T-helper 22 cell (primary cell): ENCODE data around the gene ZNF630.
"Not testable (repeated sequence)": the region's sequence is repeated elsewhere in the genome, so short reads cannot be mapped to it uniquely, and the experiment has no call there.

Source experiments
- DNase-seq: peaks from one replicate; pipeline ENCODE4 v3.0.0-alpha.2; 2020; ENCODE audit warnings: low read depth

Gene ZNF630

DNA sequence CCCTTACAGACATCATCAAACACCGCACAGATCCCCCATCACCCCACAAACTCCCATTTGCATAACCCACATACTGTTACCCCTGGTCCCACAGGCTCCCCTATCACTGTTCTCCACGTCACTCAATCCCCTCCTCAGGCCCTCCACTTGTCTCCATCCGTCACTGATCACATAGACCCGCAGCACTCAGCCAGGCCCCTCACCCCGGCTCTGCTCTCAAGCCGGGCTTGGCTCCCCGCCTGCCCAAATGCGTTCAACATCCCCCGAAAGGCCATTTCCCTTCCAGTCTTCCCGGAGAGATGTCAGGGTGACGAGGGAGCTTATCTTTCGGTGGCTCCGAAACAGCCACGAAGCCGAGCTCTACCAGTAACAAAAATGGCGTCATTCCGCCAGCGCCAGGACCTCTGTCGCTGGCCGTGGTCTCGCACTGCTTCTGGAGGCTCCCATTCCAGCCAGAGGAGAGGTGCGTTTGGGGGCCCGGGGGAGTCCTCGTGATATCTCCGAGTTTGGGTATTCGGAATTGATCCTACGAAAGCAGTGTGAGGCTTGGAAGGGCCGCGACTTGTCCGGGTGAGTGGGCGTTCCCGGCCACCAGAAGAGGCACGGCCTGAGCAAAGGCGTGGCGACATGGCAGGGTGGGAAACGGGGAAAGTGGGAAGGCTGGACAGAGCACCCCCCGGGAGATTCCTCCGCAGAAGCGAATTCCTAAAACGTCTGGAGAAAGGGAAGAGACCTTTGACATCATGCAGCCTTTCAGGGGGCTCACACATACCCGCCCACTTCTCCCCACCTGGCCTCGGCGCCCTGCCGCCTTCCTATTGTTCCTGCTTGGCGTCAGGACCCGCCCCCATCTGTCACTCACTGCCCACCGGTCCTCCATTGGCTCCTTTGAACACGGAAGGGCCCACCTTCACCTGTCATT, at the start of gene ZNF630:
Gene ZNF630, minus strand, starts transcription at position 577 of the 922 bp plus-strand sequence. CDS start 4,754 bp downstream, outside the sequence.
- peak; percentile 13 for DNase-seq

DNA sequence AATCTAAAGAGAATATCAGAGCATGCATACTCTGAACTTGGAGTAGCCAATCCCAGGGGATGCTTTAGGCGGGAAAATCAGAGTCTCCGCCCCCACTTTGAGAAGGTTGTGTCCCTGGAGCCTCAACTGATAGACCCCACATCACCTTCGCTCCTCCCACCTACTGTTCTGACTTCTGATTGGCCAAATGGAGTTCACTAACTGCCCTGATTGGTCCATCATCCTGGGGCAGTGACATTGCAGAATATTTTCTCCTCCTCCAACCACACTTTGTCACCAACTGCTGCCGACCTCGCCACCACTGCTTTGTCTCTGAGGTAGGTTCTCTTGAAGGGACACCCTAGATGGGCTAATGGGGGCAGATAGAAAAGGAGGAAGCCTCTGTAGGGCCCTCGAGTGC, 36.3 kb upstream of the ZNF630 start:
- no peak for DNase-seq

- DNase-seq: no peak
Observed at GRCh38 chrX:48102874-48103374, 31.5 kb upstream of the ZNF630 start.

- DNase-seq: no peak
Observed at GRCh38 chrX:48101443-48101842, 30.0 kb upstream of the ZNF630 start.

GRCh38 chrX:48092558-48092957, 21.1 kb upstream of the ZNF630 start:
- DNase-seq: not testable (repeated sequence)

GRCh38 chrX:48090123-48090522, 18.7 kb upstream of the ZNF630 start:
- no peak for DNase-seq

DNA sequence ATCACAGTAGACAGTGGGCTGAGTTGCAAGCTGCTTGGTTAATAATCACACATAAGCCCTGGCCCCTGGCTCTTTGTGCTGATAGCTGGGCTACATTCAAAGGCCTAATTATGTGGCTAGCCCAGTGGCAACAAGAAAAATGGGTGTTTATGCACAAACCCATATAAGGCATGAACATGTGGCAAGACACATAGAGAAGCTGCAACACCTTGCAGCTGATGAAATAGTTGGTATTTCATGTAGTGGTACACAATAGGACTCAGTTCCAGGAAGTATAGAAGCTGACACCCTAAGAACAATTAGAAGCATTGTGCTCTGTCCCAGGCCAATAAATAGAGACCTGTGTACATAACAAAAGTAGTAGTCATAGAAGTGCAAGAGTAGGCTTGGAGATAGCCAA, 14.6 kb upstream of the ZNF630 start:
- DNase-seq: no peak

GRCh38 chrX:48083706-48084105, 12.3 kb upstream of the ZNF630 start:
- DNase-seq: no peak

DNA sequence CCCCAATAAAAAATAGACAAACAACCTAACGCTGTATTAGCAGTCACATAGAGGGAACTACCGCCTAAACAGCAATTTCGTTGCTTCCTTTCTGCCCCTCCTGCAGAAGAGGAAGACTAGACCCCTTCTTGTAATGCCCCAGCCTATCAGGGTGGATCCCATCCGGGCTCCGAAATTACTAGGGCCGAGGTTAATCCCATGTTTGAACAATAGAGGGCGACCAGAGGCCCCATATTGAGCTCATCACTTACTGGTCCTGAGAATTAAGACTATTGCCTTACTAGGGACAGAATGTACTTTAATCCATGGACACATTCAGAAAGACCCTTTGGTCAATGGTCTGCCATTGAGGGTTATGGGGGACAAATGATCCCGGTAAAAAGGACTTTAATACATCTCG, 11.8 kb upstream of the ZNF630 start:
- no peak for DNase-seq

- no peak for DNase-seq
Observed at GRCh38 chrX:48076343-48076742, 4.9 kb upstream of the ZNF630 start.

GRCh38 chrX:48071986-48072605, 656 bp upstream of the ZNF630 start:
- DNase-seq: no peak

DNA sequence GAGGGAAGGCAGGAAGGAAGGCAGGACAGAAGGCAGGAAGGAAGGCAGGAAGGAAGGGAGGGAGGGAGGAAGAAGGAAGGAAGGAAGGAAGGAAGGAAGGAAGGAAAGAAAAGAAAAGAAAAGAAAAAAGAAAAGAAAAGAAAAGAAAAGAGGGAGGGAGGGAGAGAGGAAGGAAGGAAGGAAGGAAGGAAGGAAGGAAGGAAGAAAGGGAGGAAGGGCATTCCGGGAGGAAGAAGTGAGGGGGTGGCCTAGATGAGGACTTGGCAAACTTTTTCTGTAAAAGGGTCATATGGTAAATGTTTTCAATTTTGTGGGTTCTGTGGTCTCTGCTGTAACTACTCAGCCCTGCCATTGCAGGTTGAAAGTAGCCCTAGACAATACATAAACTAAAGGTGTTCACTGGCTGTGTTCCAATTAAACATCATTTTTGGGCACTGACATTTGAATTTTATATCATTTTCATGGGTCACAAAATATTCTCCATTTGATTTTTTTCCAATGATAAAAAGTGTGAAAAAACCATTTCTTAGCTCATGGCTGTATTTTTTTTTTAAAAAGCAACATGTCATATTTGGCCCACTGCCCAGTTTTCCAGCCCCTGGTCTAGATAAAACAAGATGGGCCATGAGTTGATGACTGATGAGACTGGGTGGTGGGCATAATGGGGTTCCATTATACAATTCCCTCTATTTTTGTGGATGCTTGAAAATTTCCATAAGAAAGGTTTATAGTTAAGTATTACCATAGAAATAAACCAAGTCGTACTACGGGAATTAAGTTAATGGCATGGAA, 3.1 kb downstream of the ZNF630 start:
- no peak for DNase-seq

- no peak for DNase-seq
Observed at GRCh38 chrX:48064261-48064660, 7.2 kb downstream of the ZNF630 start.

GRCh38 chrX:48059296-48059639, 12.2 kb downstream of the ZNF630 start:
- no peak for DNase-seq

- no peak for DNase-seq
Observed at GRCh38 chrX:48058621-48059295, 12.7 kb downstream of the ZNF630 start.

DNA sequence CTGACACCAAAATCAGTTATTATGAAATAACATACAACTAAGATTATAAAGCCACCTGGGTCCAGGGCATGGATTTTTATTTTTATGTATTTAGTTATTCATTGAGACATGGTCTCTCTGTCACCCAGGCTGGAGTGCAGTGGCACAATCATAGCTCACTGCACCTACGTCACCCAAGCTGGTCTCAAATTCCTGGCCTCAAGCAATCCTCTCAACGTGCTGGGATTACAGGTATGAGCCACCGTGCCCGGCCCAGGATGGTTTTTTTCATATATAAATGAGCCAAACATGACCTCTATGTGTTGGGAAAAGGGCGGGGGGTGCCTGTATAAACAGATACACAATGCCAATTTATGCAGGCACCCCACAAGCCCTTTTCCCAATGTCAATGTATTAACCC, 24.6 kb downstream of the ZNF630 start:
- DNase-seq: no peak

DNA sequence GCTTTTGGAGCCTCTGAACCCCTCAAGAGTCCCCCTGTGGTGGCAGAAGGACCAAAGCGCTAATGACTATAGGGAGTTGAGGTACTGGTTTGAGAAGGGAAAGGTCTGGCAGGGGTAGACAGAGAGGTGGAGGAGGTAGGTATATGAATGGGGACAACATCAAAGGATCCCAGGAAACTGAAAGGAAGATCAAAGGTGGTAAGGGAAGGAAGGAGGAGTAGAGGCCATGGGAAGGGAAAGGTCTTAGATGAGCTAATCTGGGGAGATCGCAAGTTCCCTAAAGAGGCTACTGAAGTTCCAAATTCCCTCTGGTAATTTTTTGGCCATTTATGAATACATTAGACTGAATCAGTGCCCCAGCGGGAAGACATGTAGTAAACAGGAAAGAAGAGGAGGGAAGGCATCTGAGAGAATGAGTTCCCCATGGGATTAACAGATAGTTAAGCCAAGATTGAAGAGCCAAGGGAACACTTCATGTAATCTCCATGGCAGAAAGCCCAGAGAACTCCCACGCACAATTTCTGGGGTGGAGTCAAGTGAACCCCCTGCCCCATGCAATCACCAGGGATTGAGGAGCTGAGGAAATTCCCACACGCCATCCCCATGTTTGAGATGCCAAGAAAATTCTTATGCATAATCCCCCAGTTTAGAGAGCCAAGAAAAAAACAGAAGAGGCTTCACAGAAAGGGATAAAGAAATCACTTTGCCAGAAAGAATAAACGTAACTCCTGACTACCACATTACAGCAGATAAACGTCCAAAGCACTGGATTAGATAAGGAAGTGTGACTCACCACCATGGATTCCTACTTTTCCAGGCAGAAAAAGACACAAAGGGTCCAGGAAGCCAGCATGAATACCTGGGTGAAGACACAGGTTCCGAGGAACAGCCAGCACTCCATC, 25.8 kb downstream of the ZNF630 start:
- no peak for DNase-seq

DNA sequence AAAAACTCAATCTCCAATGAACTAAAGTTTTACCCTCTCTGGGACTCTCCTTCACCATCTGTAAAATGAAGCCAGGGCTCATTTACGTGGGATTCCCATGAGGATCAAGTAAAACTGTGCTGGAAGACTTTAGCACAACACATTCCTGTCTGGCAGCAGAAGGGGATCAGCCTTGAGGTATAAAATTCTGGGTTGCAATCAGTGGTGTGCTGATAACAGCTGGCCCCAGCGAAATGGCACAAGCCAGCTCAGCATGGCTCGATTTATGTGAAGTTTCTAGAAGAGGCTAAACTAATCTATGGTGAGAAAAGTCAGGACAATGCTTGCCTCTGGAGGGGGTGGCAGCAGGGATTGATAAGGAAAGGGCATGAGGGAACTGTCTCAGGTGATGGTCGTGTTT, 28.4 kb downstream of the ZNF630 start:
- no peak for DNase-seq

DNA sequence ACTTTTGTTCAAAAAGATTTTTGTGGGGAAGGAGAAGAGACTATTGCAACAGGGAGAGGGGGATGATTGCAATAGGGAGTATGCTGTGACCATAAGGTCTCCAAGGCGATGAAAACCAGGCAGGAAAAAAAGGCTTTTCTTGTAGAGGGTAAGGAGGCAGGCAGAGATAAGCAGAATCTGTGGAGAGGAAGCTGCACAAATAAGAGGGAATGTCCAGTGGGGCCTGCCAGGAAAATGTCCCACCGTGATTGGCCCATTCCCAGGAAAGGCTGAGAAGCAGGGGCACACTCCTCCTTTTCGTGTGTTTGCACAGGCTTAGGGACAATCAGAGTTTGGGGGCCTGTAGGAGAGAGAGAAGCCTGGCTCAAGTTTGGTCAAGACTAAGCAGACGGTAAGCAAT, 35.5 kb downstream of the ZNF630 start:
- no peak for DNase-seq

GRCh38 chrX:48030641-48031173, 40.7 kb downstream of the ZNF630 start:
- DNase-seq: not testable (repeated sequence)

- DNase-seq: no peak
Observed at GRCh38 chrX:48030237-48030636, 41.2 kb downstream of the ZNF630 start.
